ENCODE results near the gene PIP4K2A. TPM values are rescaled to one million over a fixed set of nuclear protein-coding genes. Genes with fewer than 3 reads are reported as not detected.

Gene PIP4K2A
- total RNA-seq, 3 donors from 2014 or later (not counting 1 experiment from before 2014, with no cell fraction given) = 311 to 423 (median 405) TPM

DNA sequence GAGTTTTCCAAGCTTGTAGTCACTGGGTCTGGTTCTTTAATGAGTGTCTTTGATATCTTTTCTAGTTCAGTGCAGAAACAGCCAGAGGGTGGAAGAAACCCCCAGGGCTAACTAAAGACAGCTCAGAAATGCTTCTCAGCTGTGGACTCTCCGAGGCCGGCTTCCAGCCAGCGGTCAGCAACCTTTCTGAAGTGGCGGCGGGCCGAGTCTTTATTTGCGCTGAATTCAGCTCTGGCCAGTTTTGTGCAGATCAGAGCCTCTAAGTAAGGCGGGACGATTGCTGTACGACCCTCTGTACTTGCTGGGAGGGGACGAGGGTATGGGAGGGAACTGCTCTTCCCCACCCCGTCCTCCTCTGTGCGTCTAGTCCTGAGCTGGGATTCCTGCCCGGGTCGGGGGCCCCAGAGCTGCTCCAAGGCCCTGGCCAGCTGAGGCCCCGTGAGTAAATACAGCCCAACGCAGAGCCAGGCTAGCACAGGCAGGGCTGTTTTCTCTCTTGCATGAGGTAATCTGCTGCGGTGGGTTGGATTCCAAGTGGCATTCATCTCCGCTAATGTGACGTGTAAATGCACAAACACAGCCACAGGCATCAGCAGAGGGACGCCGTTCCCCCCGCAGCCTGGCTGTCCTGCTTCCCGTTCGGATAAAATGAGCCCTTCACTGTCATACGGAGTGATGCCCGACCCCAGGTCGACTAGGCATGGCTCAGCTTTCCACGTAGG is 159.8 kb downstream of the PIP4K2A start:
- Mint-ChIP-seq H3K9me3 (no peaks in the 10 kb centered on the region), H3K4me3 (no peak overlapping the region), H3K4me1 (peaks cover 30% of the 10 kb centered on the region in 2 donors), H3K36me3 (no peaks in the 10 kb centered on the region), H3K27ac (no peak overlapping the region), H3K27me3 (ENCODE audit: low read depth in 2 of 2) (no peaks in the 10 kb centered on the region)
- Histone ChIP-seq H3K4me1 (ENCODE audit: control insufficient read depth, insufficient read depth, low read length) (peaks cover 6% of the 10 kb centered on the region), H3K27me3 (ENCODE audit: control insufficient read depth, insufficient read depth, low read length) (no peaks in the 10 kb centered on the region), H3K4me3 (ENCODE audit: low read length) (no peak overlapping the region), H3K27ac (ENCODE audit: low read length) (no peak overlapping the region), H3K36me3 (ENCODE audit: control insufficient read depth, insufficient read depth, low read length) (peaks cover 57% of the 10 kb centered on the region), H3K9me3 (ENCODE audit: control insufficient read depth, insufficient read depth, low read length) (no peaks in the 10 kb centered on the region)
- no peak for DNase-seq
- peak in 1 of 3 donors; percentile 30 for ATAC-seq
- 97% methylated on average over 29 of the region's 29 CpGs for WGBS (ENCODE audit: insufficient coverage)
- intact Hi-C loops (cut with micrococcal nuclease) = no loop called here
- TF ChIP-seq, protein P1, sequence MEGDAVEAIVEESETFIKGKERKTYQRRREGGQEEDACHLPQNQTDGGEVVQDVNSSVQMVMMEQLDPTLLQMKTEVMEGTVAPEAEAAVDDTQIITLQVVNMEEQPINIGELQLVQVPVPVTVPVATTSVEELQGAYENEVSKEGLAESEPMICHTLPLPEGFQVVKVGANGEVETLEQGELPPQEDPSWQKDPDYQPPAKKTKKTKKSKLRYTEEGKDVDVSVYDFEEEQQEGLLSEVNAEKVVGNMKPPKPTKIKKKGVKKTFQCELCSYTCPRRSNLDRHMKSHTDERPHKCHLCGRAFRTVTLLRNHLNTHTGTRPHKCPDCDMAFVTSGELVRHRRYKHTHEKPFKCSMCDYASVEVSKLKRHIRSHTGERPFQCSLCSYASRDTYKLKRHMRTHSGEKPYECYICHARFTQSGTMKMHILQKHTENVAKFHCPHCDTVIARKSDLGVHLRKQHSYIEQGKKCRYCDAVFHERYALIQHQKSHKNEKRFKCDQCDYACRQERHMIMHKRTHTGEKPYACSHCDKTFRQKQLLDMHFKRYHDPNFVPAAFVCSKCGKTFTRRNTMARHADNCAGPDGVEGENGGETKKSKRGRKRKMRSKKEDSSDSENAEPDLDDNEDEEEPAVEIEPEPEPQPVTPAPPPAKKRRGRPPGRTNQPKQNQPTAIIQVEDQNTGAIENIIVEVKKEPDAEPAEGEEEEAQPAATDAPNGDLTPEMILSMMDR (IDR thresholded peaks at IDR 0.05) = no peak

DNA sequence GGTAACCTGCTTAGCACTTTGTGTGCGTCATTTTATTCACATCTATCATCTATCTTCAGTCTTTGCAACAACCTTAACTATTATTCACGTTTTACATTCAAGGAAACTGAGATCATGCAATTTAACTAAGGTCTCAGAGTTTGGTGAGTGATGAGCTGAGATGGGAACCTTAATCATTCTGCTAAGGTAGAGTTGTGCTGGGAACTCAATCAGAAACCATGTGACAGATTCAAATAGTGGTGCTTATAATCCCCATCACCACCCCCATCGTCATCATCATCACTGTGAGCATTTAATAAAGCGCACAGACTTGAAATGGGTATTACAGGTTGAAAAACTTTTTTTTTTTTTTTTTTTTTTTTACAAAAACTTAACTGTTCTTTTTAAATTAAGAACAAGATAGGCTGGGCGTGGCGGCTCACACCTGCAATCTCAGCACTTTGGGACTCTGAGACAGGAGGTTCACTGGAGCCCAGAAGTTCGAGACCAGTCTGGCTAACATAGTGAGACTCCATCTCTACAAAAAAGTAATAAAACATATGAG is 160.9 kb downstream of the PIP4K2A start:
- H3K36me3 ChIP-seq (ENCODE audit: control insufficient read depth, insufficient read depth, low read length) = peaks cover 55% of the 10 kb centered on the region
- H3K4me3 Mint-ChIP-seq = no peak overlapping the region
- TF ChIP-seq, protein P1 (IDR thresholded peaks at IDR 0.05) = no peak
- no peaks in the 10 kb centered on the region for H3K27me3 ChIP-seq (ENCODE audit: control insufficient read depth, insufficient read depth, low read length)
- H3K36me3 Mint-ChIP-seq = no peaks in the 10 kb centered on the region
- no peaks in the 10 kb centered on the region for H3K27me3 Mint-ChIP-seq (ENCODE audit: low read depth in 2 of 2)
- no peak for DNase-seq
- H3K4me1 Mint-ChIP-seq = peaks cover 30% of the 10 kb centered on the region in 2 donors
- 94% methylated on average over 5 of the region's 7 CpGs for WGBS (ENCODE audit: insufficient coverage)
- H3K4me3 ChIP-seq (ENCODE audit: low read length) = no peak overlapping the region
- H3K4me1 ChIP-seq (ENCODE audit: control insufficient read depth, insufficient read depth, low read length) = peaks cover 6% of the 10 kb centered on the region
- H3K9me3 ChIP-seq (ENCODE audit: control insufficient read depth, insufficient read depth, low read length) = no peaks in the 10 kb centered on the region
- no peak overlapping the region for H3K27ac ChIP-seq (ENCODE audit: low read length)
- H3K9me3 Mint-ChIP-seq = no peaks in the 10 kb centered on the region
- intact Hi-C loops (cut with micrococcal nuclease) = no loop called here
- ATAC-seq = no peak
- peak overlapping the region in 1 of 2 donors; percentile 87 for H3K27ac Mint-ChIP-seq

DNA sequence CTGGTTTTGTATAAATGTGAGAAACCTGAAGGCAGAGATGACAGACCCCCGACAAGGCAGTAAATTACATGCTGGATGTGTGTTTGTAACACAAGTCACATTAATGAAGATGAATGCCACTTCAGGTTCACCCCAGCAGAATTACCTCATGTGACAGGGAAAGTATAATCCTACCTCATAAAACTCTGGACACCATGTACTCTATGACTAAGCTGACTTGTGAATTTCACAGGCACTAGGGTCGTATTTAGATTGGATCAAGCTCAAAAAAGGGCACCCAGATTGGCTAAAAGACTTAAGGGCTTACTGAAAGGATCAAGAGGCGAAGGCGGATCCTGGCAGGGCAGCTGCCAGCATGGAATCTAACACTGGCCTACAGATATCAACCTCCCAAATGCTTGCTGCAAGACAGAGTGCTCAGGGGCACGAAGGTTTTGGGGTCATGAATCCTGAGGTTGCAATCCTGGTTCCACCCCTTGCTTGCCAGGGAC is 161.4 kb downstream of the PIP4K2A start:
- H3K9me3 ChIP-seq (ENCODE audit: control insufficient read depth, insufficient read depth, low read length) = no peaks in the 10 kb centered on the region
- H3K9me3 Mint-ChIP-seq = no peaks in the 10 kb centered on the region
- H3K4me3 Mint-ChIP-seq = no peak overlapping the region
- WGBS (ENCODE audit: insufficient coverage) = 89% methylated on average over 5 of the region's 5 CpGs
- no peak overlapping the region for H3K4me3 ChIP-seq (ENCODE audit: low read length)
- H3K36me3 Mint-ChIP-seq = no peaks in the 10 kb centered on the region
- H3K4me1 ChIP-seq (ENCODE audit: control insufficient read depth, insufficient read depth, low read length) = peaks cover 6% of the 10 kb centered on the region
- ATAC-seq = no peak
- peaks cover 59% of the 10 kb centered on the region for H3K36me3 ChIP-seq (ENCODE audit: control insufficient read depth, insufficient read depth, low read length)
- H3K27ac ChIP-seq (ENCODE audit: low read length) = no peak overlapping the region
- peak overlapping the region; percentile 73 to 87 for H3K27ac Mint-ChIP-seq
- intact Hi-C loops (cut with micrococcal nuclease) = no loop called here
- peaks cover 25 to 34% of the 10 kb centered on the region in 2 donors for H3K4me1 Mint-ChIP-seq
- H3K27me3 ChIP-seq (ENCODE audit: control insufficient read depth, insufficient read depth, low read length) = no peaks in the 10 kb centered on the region
- TF ChIP-seq, protein P1 (IDR thresholded peaks at IDR 0.05) = no peak
- H3K27me3 Mint-ChIP-seq (ENCODE audit: low read depth in 2 of 2) = no peaks in the 10 kb centered on the region
- no peak for DNase-seq

Data from natural killer cell (primary cell).